GM21717 (cell line): Measurements from ENCODE around the gene ABRACL.
"Not testable (repeated sequence)": the region's sequence is repeated elsewhere in the genome, so short reads cannot be mapped to it uniquely, and the experiment has no call there.

Experiments used
- ATAC-seq: cut with Tn5 transposase; IDR thresholded peaks from one replicate; pipeline ENCODE4 v1.9.1; 2021; ENCODE audit warnings: mild to moderate bottlenecking, moderate library complexity; ENCODE audit not compliant: unreplicated experiment

The ABRACL gene

GRCh38 chr6:139010674-139011073 lies 17.9 kb upstream of the ABRACL start:
- no peak for ATAC-seq

- ATAC-seq: no peak
Observed at GRCh38 chr6:139011980-139012379, 16.6 kb upstream of the ABRACL start.

- no peak for ATAC-seq
Observed at GRCh38 chr6:139013185-139013800, 15.3 kb upstream of the ABRACL start.

DNA sequence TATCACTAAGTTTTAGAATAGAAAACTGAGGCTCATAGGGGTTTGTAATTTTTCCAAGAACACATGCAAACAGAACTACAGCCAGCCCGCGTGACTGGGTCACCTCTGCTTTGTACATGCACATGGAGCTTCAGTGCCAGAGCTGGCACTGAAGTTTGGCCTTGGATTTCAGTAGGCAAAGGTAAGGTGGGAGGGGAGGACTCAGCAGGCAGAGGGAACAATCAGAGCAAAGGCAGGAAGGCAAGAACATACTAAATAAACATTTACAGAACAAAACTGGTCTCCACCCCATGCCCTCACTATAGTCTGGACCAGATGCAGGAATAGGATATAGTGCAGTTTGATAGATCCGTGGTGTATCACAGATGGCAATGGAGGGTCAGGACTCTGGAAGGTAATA lies 13.6 kb upstream of the ABRACL start:
- no peak for ATAC-seq

GRCh38 chr6:139016337-139017213 lies 12.0 kb upstream of the ABRACL start:
- ATAC-seq: peak; percentile 91

GRCh38 chr6:139017227-139017626 lies 11.3 kb upstream of the ABRACL start:
- no peak for ATAC-seq

GRCh38 chr6:139019722-139020121 lies 8.8 kb upstream of the ABRACL start:
- no peak for ATAC-seq

- no peak for ATAC-seq
Observed at GRCh38 chr6:139020689-139021088, 7.9 kb upstream of the ABRACL start.

GRCh38 chr6:139025416-139025815 lies 3.1 kb upstream of the ABRACL start:
- not testable (repeated sequence) for ATAC-seq

DNA sequence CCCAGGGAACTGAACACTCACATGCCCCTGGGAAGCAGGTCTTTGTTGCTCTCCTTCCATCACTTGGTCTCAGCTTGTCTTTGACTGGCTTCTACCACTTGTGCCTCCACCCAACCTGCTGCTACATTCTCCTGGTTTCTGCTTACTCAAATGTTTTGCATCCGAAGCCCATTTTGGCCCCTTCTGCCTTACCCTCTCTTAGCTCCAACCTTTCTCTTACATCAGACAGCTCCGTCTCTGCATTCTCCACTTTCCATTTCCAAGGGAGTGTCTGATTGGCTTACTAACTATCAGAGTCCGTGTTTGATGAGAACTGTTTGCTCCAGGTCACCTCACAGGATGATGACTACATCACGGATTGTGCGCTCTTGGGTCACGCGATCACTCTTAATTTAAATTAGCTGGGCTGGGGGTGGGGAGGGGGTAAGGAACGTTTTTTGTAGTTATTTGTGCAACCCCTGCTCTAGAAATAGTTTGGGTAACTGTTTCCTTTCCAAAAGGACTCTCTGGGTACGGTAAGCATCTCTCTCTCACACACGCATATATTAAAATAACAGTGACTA lies 844 bp upstream of the ABRACL start:
- peak; percentile 30 for ATAC-seq

DNA sequence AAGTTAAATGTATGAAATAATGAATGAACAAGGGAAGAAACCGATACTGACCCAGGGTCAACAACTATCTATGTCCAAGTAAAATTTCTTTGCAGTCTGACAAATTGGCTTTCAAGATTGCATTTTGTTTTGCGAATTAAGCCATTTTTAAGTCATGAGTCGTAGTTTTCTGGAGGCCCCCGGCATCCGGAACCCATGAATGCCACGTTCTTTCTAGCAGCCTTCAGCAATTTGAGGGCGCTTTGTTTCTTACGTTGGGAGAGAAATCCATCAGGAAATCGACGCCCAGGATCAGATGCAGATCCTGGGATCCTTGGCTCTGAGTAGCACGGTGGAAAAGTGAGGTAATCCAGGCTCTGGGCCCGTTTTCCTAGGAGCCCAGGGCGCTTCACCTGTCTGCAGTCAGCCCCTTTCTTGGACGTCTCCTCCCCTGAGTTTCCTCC lies 309 bp upstream of the ABRACL start:
- peak; percentile 2 for ATAC-seq

GRCh38 chr6:139029470-139030227 lies 1.1 kb downstream of the ABRACL start:
- ATAC-seq: peak; percentile 32

GRCh38 chr6:139030228-139030963 lies 1.9 kb downstream of the ABRACL start:
- peak; percentile 46 for ATAC-seq

GRCh38 chr6:139037490-139037889 lies 8.9 kb downstream of the ABRACL start:
- ATAC-seq: no peak

DNA sequence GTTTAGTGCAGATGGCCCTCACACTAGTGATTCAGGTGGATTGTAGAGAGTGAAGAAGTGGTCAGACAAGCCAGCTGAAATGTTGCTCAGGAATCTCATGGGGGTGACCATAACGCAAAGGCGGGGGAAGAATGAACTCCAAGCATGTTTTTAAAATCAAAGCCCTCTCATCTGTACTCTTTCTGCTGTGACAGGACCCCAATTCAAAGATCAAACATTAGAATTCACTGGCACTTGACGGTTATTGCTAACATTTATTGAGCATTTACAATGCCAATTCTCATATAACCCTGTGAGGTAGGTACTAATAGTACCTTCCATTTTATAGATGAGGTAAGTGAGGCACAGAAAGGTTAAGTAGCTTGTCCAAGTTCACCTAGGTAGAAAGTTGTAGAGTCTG lies 15.7 kb downstream of the ABRACL start:
- no peak for ATAC-seq

DNA sequence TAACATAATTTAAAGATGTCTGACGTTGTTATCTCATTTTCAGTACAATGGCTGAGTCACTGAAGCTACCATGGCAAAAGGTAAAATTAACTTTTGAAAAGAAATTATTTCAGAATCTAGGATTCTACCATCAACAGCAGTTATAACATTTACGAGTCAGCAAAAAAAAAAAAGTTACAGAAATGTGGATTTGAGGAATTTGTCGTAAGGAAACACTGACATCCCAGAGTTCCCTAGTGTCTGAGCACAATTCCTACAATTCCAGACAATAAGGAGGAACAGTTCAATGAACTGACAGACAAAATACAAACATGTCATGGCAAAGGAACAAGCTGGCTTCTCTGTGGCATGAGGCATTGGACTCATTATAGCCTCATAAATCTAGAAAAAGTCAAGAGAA lies 19.1 kb downstream of the ABRACL start:
- no peak for ATAC-seq

- not testable (repeated sequence) for ATAC-seq
Observed at GRCh38 chr6:139048912-139049311, 20.4 kb downstream of the ABRACL start.

GRCh38 chr6:139050131-139050769 lies 21.7 kb downstream of the ABRACL start:
- ATAC-seq: not testable (repeated sequence)

DNA sequence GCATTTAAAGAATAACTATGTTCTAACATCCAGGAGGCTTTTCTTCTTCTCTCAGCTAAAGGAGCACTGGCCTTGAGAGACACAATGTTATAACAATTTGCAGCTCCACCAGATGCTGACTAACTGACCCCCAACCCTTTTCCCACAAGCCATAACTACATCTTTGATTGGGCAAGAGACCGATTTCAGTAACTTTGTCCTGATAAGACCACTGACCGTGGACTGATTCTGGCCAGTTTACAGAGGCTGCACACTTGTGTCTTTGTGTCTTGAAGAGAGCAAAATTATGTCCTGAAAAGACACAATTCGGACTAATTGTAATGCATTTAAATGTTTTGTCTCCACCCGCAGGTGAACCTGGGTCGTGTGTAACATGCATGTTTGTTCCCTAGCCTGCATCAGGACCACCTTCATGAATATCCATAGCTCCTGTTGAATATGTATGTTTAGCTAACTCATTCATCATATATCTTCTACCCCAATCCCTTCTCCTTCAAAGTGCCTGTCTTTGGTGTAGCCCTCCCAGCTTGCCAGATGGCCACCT lies 22.3 kb downstream of the ABRACL start:
- ATAC-seq: no peak
